Activated T-cell treated with anti-CD3 and anti-CD28 coated beads for 4 hours (primary cell): ENCODE measurements around the gene HYAL3.
A peak's percentile ranks its signal among the peaks of the same experiment; 100 is the strongest.
"Not testable (repeated sequence)": the region's sequence is repeated elsewhere in the genome, so short reads cannot be mapped to it uniquely, and the experiment has no call there.

Experiments
- DNase-seq: peaks from one replicate; pipeline ENCODE4 v3.0.0-alpha.2; 2020

HYAL3 gene

DNA sequence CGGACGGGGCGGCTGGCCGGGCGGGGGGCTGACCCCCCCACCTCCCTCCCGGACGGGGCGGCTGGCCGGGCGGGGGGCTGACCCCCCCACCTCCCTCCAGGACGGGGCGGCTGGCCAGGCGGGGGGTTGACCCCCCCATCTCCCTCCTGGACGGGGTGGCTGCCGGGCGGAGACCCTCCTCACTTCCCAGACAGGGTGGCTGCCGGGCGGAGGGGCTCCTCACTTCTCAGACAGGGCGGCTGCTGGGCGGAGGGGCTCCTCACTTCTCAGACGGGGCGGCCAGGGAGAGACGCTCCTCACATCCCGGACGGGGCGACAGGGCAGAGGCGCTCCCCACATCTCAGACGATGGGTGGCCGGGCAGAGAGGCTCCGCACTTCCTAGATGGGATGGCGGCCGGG is 12.8 kb upstream of the HYAL3 start:
- not testable (repeated sequence) for DNase-seq

DNA sequence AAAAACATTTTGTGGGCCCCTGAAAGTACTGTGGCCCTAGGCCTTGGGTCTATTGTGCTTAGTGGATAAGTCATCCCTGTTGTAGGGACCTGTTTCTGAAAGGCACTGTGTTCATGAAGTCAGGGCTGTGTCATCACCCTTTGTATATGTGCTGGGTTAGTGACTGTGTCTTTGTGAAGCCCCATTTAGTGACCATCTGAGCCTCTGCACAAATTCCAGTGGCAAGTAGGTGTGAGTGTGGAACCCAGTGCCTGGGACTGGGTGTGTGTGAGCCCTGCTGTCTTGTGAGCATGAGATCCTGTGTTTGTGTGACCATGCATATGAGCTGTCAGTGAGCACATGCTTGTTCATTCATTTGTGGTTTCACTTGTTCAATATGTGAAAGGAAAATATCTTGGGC is 5.4 kb upstream of the HYAL3 start:
- no peak for DNase-seq

DNA sequence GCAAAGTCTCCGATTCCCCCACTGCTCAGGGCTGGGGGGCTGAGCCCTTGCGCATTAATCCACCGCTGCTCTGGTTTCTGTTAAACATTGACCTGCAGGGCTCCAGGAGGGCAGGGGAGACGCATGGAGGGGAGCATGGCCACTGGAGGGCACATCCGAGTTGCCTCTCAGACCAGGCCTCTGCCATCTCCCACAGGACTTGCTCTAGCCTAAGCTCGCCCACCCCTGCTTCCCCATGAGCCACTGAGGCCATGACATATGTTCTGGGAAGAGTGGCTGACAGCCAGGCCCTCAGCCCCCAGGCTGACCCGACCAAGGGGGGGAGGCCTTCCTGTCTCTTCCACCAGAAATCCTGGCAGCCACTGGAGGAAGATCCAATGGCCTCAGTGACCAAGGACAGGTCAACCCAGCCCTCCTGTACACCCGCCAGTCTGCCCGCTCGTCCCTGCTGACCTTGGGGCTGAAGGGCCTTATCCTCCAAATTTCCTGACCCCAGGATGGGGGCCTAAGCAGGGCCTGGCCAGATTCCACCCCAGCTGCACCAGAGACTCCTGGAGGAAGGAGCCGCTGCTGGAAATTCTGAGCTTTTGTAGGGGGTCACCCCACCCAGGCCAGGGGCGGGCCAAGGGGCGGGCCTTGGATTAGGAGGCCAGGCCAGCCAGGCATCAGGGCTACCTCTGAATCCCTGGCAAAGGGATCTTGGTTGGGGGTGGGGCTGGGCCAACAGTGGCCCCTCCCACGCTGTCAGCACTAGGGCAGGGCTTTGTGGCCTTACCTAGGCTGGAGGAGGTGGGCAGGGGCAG is 4.0 kb upstream of the HYAL3 start, which contains the start of gene HYAL1:
Gene HYAL1 (minus strand): TSS at position 562 of the 803 bp plus-strand sequence. CDS start 618 bp downstream, outside the sequence.
- no peak for DNase-seq

DNA sequence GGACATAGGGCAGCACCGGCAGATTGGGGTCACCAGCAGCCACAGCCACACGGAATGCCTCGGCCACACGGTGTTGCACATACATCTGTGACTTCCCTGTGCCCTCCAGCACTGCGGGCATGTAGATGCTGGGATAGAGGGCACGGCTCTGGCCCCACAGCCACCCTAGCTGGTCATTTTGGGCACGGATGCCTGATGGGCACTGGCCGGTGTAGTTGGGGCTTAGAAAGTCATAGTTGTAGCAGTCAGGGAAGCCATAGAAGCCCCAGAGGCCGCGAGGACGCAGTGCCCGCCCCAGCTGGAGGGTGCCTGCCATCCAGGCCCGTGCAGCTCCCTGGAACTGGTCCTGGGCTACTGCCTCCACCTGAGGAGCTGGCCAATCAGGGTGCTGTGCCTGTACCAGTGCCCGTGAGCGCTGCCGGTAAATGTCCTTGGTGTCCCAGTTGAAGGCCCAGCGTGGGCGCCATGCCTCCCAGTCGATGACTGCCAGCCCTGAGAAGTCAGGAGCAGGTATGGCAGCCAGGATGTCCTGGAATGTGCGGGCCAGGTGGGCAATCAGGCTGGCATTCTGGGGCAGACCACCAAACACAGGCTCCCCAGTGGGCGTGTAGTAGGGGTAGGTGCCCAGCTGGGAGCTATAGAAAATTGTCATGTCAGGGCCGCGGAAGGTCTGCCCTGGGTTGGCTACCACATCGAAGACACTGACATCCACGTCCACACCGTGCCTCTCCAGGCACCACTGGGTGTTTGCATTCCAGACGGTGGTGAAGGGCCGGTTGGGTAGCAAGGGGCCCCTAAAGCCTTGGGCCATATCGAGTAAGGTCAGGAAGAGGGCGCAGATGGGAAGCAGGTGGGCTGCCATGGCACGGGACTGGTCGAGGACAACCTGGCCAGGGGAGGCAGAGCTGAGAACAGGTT is 3.1 kb upstream of the HYAL3 start:
- no peak for DNase-seq

DNA sequence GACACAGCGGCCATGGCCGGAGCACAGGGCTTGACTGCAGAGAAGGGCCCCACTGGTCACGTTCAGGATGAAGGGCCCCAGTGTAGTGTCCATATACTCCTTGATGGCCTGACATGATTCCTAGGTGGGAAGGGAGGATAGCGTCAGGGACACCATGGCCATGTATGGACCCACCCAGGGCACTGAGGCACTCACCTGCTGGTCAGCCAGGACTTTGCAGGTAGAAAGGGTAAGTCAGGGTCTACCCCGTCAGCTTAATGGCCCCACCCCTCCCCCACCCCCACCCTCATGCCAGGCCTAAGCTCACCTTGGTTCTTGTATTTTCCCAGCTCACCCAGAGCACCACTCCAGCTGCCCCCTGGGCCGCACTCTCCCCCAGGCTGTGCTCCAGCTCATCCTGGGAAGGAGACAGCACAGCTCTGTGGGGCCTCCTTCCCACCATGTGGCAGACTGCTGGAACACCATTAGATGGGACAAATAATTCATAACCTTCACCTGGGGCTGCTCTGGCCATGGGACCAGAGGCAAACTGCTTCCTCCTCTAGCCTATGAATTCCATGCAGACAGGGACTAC is 1.6 kb upstream of the HYAL3 start:
- no peak for DNase-seq

DNA sequence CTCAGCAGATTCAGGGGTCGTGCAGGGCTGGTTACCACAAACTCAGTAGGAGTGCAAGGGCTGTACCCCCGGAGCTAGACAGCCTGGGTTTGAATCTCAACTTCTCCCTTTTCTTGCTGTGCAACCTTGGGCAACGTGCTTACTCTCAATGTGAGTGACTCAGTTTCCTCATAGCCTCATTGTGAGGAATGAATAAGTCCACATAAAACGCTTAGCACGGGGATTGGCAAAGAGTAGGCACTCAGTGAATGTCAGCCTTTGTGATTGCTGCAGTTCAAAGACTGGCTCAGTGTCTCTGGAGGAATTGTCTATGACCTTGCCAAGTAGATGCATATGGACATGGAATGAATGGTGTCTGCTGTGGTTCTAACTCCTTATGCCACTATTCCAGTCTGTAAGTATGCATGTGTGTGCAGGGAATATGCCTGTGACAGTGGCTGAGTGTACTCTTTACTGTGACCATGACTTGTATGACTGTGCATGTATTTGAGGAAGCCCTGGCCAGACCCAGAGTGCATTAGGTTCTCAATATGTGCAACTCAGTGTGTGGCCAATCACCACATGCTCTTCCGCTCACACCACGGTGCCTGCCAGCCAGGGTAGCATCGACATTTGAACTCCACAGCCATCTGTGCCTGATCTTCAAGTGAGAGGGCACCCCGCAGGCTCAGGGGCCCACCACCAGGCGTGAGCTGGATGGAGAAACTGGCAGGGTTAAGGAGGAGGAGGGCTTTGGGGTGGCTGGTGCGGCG is 900 bp upstream of the HYAL3 start:
- no peak for DNase-seq

DNA sequence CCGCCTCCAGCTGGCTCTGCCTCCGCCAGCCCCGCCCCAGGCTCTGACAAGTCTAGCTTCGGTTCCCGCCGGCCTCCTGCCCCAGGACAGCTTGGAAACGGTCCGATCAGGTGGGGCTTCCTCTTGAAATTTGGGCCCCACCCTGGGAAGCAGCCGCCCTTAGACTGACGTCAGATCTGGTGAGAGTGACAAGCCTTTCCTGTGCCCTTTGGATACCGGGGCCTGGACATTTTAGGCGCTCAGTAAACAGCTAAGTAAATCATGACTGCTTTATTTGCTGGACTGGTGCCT is 378 bp upstream of the HYAL3 start:
- DNase-seq = no peak

DNA sequence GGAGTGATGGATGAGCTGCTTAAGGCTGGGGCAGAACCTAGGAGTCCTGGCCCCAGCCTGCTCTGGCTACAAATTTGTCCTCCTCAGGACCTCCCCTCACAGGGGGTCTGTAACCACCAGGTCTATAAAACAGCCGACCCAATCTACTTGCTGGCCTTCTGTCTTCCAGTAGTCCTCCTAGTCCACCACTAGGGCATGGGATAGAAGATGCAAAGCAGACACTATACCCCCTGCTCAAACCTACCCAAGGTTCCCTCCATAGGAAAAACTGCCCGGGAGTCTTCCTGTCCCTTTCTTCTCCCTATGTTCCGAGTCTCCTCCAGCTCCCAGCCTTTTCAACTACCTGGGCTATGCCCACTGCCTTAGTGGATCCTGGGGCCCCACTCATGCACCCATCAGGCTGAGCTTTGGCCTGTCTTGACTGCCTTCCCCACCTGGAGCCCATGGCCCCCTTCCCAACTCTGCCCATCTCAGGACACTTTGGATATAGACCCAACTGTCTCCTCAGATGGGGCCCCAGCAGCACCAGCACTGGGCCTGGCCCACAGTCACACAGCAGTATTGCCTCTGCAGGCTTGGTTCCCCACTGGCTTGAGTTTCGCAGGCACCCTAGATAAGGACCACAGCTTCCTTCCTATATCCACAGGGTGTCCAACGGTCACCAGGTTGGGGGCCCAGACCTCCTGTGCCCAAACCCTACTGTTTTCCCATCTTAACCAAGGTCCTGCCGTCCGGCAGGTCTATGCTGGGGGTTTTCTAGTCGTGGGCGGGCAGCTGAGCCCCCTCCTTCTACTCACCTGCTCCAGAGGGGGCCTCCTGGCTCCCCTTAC is 1.1 kb downstream of the HYAL3 start:
- no peak for DNase-seq

DNA sequence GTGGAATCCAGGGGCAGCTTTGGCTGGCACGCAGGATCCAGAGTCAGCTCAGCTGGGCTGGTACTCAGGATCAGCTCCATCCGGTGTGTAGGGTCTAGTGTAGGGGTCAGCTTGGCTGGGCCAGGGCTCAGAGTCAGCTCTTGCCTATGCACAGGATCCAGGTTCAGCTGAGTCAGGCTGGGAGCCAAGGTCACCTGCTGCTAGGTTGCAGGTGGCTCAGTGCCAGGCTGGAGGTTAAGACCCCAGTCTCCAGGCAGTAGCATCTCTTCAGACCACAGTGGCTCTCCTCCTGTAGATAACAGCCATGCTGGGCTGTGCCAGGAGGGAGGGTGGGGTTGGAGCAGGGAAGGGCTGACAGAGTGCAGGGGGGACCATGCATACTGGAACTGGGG is 1.8 kb downstream of the HYAL3 start:
- no peak for DNase-seq

DNA sequence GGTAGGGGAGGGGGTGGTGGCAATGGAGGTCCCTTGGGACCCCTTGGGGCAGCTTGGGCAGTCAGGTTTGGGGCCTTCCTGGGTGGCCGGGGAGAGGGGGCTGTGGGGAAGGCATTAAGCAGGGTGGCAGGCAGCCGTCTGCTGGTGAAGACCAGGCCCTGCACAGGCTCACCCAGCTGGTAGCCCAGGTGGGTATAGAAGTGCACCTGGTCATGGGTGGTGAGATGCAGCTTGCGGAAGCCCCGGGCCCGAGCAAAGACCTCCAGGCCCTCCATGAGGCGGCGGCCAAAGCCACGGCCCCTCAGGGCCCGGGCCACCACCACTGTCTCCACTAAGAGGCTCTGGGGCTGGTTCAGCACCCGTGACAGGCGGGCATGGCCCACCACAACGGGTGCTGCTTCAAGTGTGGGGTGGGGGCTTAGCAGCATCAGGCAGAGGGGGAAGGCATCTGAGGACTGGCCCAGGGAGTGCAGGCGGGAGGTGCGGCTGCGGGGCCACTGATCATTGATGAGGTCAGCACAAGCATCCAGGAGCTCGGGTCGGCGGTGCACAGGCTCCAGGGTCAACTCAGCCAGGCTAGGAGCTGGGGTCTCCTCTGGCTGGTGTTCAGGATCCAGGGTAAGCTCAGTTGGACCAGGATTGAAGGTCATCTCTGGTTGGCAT is 2.4 kb downstream of the HYAL3 start:
- DNase-seq = no peak

DNA sequence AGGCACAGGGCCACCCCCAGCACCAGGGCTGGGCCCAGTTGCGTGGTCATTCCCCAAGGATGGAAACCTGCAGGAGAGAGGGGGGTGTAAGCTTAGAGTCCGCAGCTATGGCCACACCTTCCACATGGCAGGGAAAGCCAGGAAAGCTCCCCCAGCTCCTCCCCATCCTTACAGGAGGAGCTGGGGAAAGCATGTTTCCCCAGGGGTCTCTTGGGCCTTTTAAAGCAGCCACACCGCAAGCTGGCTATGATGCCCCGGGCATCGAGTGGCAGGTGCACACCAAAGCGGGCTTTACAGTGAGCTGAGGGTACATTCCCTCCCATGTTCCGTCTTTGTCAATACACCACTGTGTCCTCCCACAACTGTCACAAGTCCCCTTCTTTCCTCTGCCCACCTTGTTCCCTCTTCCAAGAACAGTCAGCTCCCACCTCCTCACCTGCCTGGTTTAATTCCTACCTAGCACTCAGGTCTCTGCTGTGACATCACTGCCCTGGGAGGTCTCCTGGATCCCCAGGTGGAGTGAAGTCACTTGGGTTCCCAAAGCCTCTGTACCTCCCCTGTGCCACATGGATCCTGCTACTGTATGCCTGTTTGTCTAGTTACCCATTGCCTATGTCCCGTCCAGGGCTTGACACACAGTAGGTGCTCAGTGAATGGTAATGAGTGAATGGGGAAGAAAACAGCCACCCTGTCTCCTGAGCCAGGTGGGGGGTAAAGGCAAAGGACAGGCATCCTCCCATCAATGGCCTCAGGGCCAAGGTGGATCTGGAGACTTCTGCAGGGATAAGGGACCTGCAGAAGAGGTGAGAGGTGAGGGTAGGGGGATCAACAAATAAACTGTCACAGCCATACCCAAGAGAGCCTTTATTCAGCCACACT is 3.4 kb downstream of the HYAL3 start:
- DNase-seq = no peak

DNA sequence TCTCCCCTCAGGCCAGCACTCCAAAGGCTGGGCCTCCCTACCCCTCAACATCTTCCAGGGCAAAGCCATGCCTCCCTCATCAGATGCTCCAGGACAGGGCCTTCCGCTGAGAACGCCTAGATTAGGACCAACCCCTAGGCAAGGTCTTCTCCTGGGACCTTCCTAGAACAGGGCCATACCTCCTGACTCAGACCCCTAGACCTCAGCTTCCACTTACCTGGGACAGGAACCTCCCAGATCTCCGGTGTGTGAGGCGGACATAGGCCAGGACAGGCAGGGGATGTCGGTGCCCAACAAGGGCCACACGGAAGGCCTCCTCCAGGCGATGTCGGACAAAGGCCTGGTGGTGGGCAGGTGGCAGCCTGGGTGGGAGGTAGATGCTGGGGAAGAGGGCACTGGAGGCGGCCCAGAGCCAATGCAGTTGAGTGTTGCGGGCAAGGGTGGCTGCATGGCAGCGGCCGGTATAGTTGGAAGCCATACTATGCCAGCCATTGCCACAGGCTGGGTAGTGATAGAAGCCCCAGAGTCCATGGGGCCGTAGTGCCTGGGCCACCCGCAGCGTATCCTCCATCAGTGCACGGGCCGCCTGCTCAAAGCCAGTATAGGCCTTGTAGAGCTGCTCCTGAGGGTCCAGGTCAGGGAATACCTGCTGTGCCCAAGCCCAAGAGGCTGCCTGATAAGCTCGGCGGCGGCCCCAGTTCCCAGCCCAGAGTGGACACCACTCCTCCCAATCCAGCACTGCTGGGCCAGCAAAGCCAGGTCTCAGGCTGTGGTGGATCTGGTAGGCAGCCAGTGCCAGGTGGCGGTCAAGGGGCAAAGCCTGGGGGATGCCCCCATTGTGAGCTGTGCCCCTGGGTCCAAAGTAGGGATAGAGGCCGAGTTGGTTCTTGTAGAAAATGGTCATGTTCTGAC is 4.5 kb downstream of the HYAL3 start:
- DNase-seq = no peak

DNA sequence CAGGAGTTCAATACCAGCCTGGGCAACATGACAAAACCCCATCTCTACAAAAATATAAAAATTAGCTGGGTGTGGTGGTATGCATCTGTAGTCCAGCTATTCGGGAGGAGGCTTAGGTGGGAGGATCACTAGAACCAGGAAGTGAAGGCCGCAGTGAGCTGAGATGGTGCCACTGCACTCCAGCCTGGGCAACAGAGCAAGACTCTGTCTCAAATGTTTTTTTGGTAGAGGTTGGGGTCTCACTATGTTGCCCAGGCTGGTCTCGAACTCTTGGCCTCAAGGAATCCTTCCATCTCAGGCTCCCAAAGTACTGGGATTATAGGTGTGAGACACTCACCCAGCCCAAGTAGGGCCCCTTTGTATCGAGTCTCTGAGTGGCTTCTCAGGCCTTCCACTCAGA is 5.1 kb downstream of the HYAL3 start:
- no peak for DNase-seq

DNA sequence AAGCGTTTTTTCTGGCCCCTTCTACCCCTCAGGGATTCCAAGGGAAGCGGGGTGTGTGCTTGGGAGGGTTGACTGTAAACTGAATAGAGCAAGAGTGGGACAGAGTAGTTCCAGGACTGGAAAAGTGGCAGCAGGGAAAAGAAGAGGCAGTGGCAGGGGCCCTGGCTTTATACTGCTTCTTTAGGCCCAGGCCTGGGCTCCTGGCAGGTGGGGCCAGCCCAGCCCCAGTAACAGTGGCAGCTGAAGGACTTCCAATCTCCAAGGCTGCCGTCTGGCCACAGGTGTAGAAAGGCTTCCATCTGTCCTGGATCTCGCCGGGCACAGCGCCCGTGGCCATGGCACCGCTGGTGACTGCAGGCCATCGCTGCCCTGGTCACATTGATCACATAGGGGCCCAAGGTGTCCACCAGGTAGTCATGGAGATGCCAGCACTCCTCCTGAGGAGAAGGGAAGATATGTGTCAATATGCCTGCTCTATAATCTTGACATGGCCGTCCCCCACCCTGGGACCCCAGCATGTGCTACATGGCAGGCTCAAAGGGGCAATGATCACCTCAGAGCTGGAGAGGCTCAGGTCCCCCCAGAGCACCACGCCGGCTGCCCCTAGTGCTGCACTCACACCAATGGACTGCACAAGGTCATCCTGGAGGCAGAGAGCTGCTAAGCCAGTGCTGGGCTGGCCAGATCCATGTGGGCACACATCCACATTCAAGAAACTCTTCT is 6.0 kb downstream of the HYAL3 start:
- no peak for DNase-seq

DNA sequence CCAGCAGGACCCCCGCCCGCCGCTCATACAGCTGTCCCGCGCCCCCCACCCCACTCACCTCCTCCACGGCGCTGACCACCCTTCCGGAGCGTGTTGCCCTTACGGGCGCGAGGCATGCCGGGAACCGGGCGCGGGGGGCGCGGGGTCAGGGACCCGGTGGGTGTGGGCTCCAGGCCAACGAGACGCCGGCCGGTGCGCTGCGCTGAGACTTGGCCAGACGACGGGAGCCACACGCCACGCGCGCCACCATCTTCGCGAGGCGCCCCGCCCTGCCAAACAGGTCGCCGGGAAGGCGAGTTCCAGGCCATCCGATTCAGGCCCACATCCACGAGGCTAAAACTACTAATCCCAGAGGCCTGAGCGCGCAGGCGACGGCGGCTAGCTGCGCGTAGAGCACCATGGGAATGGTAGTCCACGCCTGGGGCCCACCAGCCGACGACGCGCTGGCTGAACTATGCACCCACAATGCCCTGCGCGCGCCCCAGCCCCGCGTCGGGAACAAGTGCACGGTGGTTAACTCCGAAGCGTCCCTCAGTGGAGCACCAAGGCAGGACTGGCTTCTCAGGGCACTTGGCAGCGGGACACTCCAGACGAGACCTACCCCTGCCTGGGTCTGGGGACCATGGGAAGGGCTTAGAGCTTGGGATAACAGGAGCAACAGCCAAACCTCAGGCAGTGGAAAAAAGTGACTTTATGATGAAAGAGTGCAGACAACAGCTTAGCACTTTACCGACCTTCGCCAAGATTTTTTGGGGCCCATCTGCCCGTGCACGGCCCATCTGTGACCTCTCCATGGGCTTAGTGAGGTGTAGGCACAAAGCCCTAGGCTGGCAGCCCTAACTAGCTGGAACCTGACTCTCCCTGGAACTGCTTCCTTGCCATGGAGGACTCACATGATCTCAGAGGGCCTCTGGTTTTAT is 6.8 kb downstream of the HYAL3 start, which contains the start of gene IFRD2:
Gene IFRD2 (minus strand): TSS at position 271 of the 920 bp plus-strand sequence. CDS start 155 bp downstream, at position 116.
- peak; percentile 90 for DNase-seq

DNA sequence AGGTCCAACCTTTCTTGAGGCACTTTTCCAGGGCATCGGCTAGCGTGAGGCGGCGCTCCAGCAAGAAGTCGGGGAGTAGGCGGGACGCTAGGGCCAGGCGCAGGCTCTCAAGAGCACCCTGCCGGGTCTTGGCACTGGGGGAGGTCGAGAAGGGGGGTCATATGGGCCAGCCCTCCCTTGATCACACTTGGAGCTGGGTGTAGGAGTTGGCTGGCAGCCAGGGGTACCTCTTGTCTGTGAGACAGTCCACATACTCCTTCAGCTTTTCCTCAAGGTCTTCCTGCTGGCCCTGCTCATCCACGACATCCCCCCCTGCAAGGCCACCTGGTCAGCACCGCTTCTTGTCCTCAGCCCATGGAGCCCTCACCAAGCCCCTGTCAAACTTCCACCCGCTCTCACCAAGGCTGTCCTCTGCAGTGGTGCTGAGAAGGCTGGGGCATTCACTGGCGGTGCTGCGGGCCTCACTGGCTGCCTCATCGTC is 9.0 kb downstream of the HYAL3 start:
- no peak for DNase-seq

DNA sequence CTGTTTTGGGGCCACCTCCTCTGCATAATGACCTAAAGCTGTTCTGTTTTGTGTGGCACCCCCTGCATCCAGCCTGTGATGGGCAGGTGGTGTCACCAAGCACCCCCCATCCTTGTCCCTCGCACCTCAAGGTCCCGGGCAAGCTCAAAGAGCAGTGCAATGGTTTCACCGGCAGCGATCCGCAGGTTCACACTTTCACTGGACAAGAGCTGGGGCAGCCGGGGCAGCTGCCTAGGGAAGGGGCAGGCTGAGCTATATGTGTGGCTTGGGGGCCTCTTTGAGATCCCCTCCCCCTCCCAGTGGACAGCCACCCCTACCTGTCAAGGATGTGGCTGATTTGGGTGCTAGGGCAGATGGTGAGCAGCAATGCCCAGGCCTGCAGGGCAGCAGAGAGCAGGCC is 10.1 kb downstream of the HYAL3 start:
- DNase-seq = no peak
